HEK293 (cell line): ENCODE data around the gene CRIM1.

Experiments used
- CTCF ChIA-PET: fragments of 350-600 bp; formaldehyde crosslinking; extraction: SDS; loops from one replicate; lab custom pipeline; 2021; ENCODE audit warnings: antibody characterized with exemption; lab: Yijun Ruan, JAX
- POLR2A ChIA-PET: fragments of 300-600 bp; formaldehyde crosslinking; extraction: SDS; loops from one replicate; lab custom pipeline; 2020; ENCODE audit warnings: antibody characterized with exemption, inconsistent platforms; lab: Yijun Ruan, JAX
- H3K27ac ChIP-seq: fragments of 200-500 bp; sonication (Bioruptor generic); 2 replicates; pipeline ENCODE4 v1.5.1; 2014; ENCODE audit warnings: low read depth, low read length, control low read depth, inconsistent platforms; ENCODE audit errors: extremely low read depth
- H3K36me3 ChIP-seq, 2 experiments: fragments of 200-500 bp in 1 of 2; sonication (Bioruptor generic) in 1 of 2; 1 replicate in 1 of 2; 2 replicates in 1 of 2; pipeline ENCODE4 v1.5.1; 2014 to 2017; ENCODE audit warnings: inconsistent platforms in 2 of 2, low read length in 2 of 2; ENCODE audit not compliant: control insufficient read depth in 2 of 2, insufficient read depth in 1 of 2
- H3K4me1 ChIP-seq: fragments of 200-500 bp; sonication (Bioruptor generic); 2 replicates; pipeline ENCODE4 v1.5.1; 2014; ENCODE audit warnings: mild to moderate bottlenecking, low read length, inconsistent platforms; ENCODE audit not compliant: control insufficient read depth, insufficient read depth
- H3K4me3 ChIP-seq: 2 replicates; pipeline ENCODE4 v1.5.1; 2011; ENCODE audit warnings: low read depth, mild to moderate bottlenecking, control low read depth, low read length, moderate library complexity
- H3K9me3 ChIP-seq: fragments of 200-500 bp; sonication (Bioruptor generic); 2 replicates; pipeline ENCODE4 v1.5.1; 2014; ENCODE audit warnings: low read depth, low read length, inconsistent platforms; ENCODE audit not compliant: control insufficient read depth, insufficient read depth
- IKZF3 ChIP-seq: fragments of 450-650 bp; IDR thresholded peaks from 2 replicates; pipeline ENCODE4 v1.5.0; 2018; ENCODE audit warnings: missing biosample characterization, mild to moderate bottlenecking, missing genetic modification characterization, moderate library complexity
- MZF1 ChIP-seq: fragments of 450-650 bp; formaldehyde crosslinking; IDR thresholded peaks from 2 replicates; pipeline ENCODE4 v1.5.1; 2017; ENCODE audit warnings: missing biosample characterization, missing genetic modification characterization, borderline replicate concordance
- PRDM1 ChIP-seq: fragments of 450-650 bp; formaldehyde crosslinking; IDR thresholded peaks from 2 replicates; pipeline ENCODE4; 2016; ENCODE audit warnings: missing biosample characterization, missing genetic modification characterization
- SP2 ChIP-seq: fragments of 450-650 bp; formaldehyde crosslinking; IDR thresholded peaks from 2 replicates; pipeline ENCODE4 v1.5.1; 2016; ENCODE audit warnings: missing biosample characterization, missing genetic modification characterization
- ZBTB7A ChIP-seq: fragments of 450-650 bp; formaldehyde crosslinking; IDR thresholded peaks from 2 replicates; pipeline ENCODE4 v1.5.1; 2016; ENCODE audit warnings: low read depth, missing biosample characterization, missing genetic modification characterization
- ZNF114 ChIP-seq: fragments of 450-650 bp; formaldehyde crosslinking; IDR thresholded peaks from 2 replicates; pipeline ENCODE4 v1.5.0; 2017; ENCODE audit warnings: missing biosample characterization, missing genetic modification characterization
- ZNF366 ChIP-seq: fragments of 450-650 bp; formaldehyde crosslinking; conservative IDR thresholded peaks from 2 replicates; pipeline ENCODE4 v1.5.1; 2016; ENCODE audit warnings: missing biosample characterization, missing genetic modification characterization
- ZNF416 ChIP-seq: fragments of 450-650 bp; formaldehyde crosslinking; IDR thresholded peaks from 2 replicates; pipeline ENCODE4 v1.5.1; 2016; ENCODE audit warnings: missing biosample characterization, missing genetic modification characterization
- ZNF585B ChIP-seq: fragments of 450-650 bp; formaldehyde crosslinking; IDR thresholded peaks from 2 replicates; pipeline ENCODE4 v1.5.1; 2016; ENCODE audit warnings: missing biosample characterization, missing genetic modification characterization
- ZNF654 ChIP-seq: fragments of 450-650 bp; formaldehyde crosslinking; IDR thresholded peaks from 2 replicates; pipeline ENCODE4 v1.5.1; 2016; ENCODE audit warnings: low read depth, missing biosample characterization, missing genetic modification characterization
- ZNF777 ChIP-seq: fragments of 450-650 bp; formaldehyde crosslinking; IDR thresholded peaks from 2 replicates; pipeline ENCODE4 v1.5.1; 2017; ENCODE audit warnings: missing biosample characterization, missing genetic modification characterization, borderline replicate concordance
- TF ChIP-seq, protein P1 (sequence below): fragments of 450-650 bp; formaldehyde crosslinking; IDR thresholded peaks from 2 replicates; pipeline ENCODE4 v1.5.1; 2016; ENCODE audit warnings: missing biosample characterization, missing genetic modification characterization
- TF ChIP-seq, protein P2 (sequence below): fragments of 450-650 bp; formaldehyde crosslinking; IDR thresholded peaks from 2 replicates; pipeline ENCODE4 v1.5.1; 2017; ENCODE audit warnings: missing biosample characterization, missing genetic modification characterization
- TF ChIP-seq, protein P3 (sequence below): fragments of 450-650 bp; formaldehyde crosslinking; IDR thresholded peaks from 2 replicates; pipeline ENCODE4 v1.5.1; 2016; ENCODE audit warnings: missing biosample characterization, missing genetic modification characterization

Gene CRIM1

DNA sequence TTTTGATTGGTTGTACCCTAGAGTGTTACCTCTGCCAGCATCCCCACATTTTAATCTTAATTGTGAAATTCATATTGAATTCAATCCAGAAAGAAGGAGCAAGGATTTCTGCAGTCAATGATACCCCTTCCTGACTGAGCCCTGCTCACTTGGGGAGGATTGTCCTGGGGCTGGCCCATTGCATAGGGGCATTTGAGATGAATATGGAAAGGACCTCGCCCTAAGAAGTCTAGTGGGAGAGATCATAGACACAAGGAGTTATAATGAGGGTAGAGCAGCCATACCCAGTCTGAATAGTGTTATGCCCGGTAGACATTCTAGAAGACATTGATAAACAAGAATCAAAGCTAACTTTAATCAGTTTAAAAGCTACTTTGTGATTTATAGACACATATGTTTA is 53.8 kb downstream of the CRIM1 start:
- TF ChIP-seq ZNF654, result no peak
- TF ChIP-seq ZNF366 (tag by site-specific recombination), result no peak
- no peak for TF ChIP-seq ZBTB7A (tag by site-specific recombination)
- TF ChIP-seq, protein P1, sequence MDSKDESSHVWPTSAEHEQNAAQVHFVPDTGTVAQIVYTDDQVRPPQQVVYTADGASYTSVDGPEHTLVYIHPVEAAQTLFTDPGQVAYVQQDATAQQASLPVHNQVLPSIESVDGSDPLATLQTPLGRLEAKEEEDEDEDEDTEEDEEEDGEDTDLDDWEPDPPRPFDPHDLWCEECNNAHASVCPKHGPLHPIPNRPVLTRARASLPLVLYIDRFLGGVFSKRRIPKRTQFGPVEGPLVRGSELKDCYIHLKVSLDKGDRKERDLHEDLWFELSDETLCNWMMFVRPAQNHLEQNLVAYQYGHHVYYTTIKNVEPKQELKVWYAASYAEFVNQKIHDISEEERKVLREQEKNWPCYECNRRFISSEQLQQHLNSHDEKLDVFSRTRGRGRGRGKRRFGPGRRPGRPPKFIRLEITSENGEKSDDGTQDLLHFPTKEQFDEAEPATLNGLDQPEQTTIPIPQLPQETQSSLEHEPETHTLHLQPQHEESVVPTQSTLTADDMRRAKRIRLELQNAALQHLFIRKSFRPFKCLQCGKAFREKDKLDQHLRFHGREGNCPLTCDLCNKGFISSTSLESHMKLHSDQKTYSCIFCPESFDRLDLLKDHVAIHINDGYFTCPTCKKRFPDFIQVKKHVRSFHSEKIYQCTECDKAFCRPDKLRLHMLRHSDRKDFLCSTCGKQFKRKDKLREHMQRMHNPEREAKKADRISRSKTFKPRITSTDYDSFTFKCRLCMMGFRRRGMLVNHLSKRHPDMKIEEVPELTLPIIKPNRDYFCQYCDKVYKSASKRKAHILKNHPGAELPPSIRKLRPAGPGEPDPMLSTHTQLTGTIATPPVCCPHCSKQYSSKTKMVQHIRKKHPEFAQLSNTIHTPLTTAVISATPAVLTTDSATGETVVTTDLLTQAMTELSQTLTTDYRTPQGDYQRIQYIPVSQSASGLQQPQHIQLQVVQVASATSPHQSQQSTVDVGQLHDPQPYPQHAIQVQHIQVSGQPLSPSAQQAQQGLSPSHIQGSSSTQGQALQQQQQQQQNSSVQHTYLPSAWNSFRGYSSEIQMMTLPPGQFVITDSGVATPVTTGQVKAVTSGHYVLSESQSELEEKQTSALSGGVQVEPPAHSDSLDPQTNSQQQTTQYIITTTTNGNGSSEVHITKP (tag by site-specific recombination), result 0 out of 2 replicates have a peak, but pooled peaks have one; percentile 10
- TF ChIP-seq, all 188 proteins: peak for 1
- CTCF ChIA-PET, result interaction anchor here (0.6 to 1.7 kb wide), 5 partner anchors 35 to 478 kb away, joined by 4 to 5 read pairs (median 4); no protein-coding TSS in a partner anchor
- POLR2A ChIA-PET, result interaction anchor here (0.7 kb wide), 1 partner anchor 49 kb away, joined by 3 read pairs; no protein-coding TSS in a partner anchor
- H3K9me3 ChIP-seq, result no peaks in the 10 kb centered on the region
- no peaks in the 10 kb centered on the region for H3K36me3 ChIP-seq
- peaks cover 48% of the 10 kb centered on the region for H3K4me1 ChIP-seq
- H3K4me3 ChIP-seq, result no peak overlapping the region
- H3K27ac ChIP-seq, result no peak overlapping the region

DNA sequence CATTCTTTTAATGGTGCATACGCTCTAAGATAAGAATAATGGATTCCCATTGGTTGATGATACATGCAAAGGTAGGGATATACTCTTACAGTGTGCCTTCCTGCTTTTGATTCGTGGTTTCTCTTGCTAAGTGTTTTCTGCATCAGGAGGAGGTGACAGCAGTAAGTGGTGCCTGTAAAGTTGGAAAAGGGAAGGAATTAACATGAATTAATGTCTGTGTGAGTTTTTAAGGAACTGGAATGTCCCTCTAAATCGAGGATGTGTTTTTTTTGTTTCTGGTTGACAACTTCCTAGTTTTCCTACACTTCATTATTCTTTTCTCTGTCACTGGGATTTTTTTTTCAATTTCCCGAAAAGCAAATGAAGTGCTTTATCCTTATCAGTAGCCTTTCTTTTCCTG is 54.4 kb downstream of the CRIM1 start:
- no peaks in the 10 kb centered on the region for H3K9me3 ChIP-seq
- no peaks in the 10 kb centered on the region for H3K36me3 ChIP-seq
- H3K4me1 ChIP-seq, result peaks cover 42% of the 10 kb centered on the region
- no peak overlapping the region for H3K27ac ChIP-seq
- POLR2A ChIA-PET, result no interaction called here
- no peak overlapping the region for H3K4me3 ChIP-seq
- CTCF ChIA-PET, result interaction anchor here (0.6 to 1.7 kb wide), 5 partner anchors 20 to 64 kb away, joined by 4 to 5 read pairs (median 4); no protein-coding TSS in a partner anchor
- TF ChIP-seq ZBTB7A (tag by site-specific recombination) (no peak), ZNF416 (tag by site-specific recombination) (no peak), IKZF3 (tag by site-specific recombination) (0 out of 2 replicates have a peak, but pooled peaks have one; percentile 10), SP2 (tag by site-specific recombination) (peak; percentile 29; the same call in 1 of the 2 replicates), ZNF114 (tag by site-specific recombination) (no peak), MZF1 (no peak), ZNF777 (tag by site-specific recombination) (no peak), ZNF585B (no peak), PRDM1 (0 out of 2 replicates have a peak, but pooled peaks have one; percentile 6)
- TF ChIP-seq, protein P2, sequence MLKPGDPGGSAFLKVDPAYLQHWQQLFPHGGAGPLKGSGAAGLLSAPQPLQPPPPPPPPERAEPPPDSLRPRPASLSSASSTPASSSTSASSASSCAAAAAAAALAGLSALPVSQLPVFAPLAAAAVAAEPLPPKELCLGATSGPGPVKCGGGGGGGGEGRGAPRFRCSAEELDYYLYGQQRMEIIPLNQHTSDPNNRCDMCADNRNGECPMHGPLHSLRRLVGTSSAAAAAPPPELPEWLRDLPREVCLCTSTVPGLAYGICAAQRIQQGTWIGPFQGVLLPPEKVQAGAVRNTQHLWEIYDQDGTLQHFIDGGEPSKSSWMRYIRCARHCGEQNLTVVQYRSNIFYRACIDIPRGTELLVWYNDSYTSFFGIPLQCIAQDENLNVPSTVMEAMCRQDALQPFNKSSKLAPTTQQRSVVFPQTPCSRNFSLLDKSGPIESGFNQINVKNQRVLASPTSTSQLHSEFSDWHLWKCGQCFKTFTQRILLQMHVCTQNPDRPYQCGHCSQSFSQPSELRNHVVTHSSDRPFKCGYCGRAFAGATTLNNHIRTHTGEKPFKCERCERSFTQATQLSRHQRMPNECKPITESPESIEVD, result peak; percentile 84
- TF ChIP-seq, protein P3, sequence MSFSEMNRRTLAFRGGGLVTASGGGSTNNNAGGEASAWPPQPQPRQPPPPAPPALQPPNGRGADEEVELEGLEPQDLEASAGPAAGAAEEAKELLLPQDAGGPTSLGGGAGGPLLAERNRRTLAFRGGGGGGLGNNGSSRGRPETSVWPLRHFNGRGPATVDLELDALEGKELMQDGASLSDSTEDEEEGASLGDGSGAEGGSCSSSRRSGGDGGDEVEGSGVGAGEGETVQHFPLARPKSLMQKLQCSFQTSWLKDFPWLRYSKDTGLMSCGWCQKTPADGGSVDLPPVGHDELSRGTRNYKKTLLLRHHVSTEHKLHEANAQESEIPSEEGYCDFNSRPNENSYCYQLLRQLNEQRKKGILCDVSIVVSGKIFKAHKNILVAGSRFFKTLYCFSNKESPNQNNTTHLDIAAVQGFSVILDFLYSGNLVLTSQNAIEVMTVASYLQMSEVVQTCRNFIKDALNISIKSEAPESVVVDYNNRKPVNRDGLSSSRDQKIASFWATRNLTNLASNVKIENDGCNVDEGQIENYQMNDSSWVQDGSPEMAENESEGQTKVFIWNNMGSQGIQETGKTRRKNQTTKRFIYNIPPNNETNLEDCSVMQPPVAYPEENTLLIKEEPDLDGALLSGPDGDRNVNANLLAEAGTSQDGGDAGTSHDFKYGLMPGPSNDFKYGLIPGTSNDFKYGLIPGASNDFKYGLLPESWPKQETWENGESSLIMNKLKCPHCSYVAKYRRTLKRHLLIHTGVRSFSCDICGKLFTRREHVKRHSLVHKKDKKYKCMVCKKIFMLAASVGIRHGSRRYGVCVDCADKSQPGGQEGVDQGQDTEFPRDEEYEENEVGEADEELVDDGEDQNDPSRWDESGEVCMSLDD (tag by site-specific recombination), result no peak
